GM12892 (cell line): ENCODE data around the gene NEGR1.

Source experiments
- POLR2A ChIP-seq: IDR thresholded peaks from 2 replicates; pipeline ENCODE4 v1.6.1; 2011; ENCODE audit warnings: low read depth, low read length, control low read depth
- POLR2AphosphoS5 ChIP-seq: IDR thresholded peaks from 2 replicates; pipeline ENCODE4 v1.6.1; 2011; ENCODE audit warnings: low read depth, low read length, control low read depth
- TAF1 ChIP-seq: IDR thresholded peaks from 2 replicates; pipeline ENCODE4 v1.6.1; 2011; ENCODE audit warnings: low read depth, mild to moderate bottlenecking, control low read depth, low read length, borderline replicate concordance

GRCh38 chr1:71511505-71511904 lies 770.8 kb downstream of the NEGR1 start:
- no peak for TF ChIP-seq POLR2A
- no peak for TF ChIP-seq POLR2AphosphoS5
- TF ChIP-seq TAF1: no peak
